ENCODE measurements around the gene ZNF217. TPM values are rescaled to one million over a fixed set of nuclear protein-coding genes. Genes with fewer than 3 reads are reported as not detected.

ZNF217 gene
- total RNA-seq, 6 donors from 2014 or later = 18.7 to 38.4 (median 33.9) TPM

DNA sequence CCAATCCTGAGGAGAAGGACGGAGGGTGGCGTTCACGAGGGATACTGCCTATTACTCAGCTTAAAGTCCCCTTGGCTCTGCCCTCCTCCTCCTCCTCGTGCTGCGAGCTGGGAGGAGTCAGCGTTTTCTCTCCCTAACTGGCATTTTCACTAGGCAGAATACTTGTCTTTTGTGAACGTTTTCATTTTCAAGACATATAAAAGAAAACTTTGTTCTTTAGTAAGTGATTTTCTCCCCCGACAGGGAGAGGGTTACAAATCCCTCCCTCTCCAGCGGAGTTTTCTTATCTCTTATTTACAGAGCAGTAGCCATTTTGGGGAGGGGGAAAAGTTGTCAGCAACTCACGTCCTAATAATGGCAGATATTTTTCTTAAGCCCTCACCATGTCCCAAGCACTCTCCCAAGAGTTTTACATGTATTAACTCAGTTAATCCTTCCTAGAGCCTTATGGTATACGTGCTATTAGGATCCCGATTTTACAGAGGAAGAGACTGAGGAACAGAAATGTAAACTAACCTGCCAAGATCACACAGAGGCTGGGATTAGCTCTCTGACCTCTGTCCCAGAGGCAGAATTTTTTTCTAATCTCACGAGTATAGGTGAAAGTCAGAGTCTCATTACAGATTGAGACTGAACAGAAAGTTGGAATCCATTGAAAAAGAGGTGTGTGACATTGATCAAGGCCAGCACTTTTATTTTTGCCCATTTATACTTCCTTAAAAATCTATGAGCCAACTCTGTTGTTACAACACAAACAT is 30.0 kb upstream of the ZNF217 start:
- 5 to 6% methylated on average over 13 of the region's 13 CpGs for whole genome bisulfite sequencing, 2 donors
- TF ChIP-seq POLR2AphosphoS5 (IDR thresholded peaks at IDR 0.05) (peak in 1 of 2 donors; percentile 68), CTCF (IDR thresholded peaks at IDR 0.05) (no peak), POLR2A (IDR thresholded peaks at IDR 0.05) (peak in 2 of 4 donors; percentile 7 to 48)
- Histone ChIP-seq H3K27ac (peak overlapping the region; percentile 60 to 88 (median 86)), H3K27me3 (no peaks in the 10 kb centered on the region), H3K4me3 (peak overlapping the region in 3 of 4 donors; percentile 13 to 42 (median 29)), H3K4me1 (peaks cover 27 to 38% (median 35%) of the 10 kb centered on the region in 4 donors), H3K36me3 (no peaks in the 10 kb centered on the region), H3K9me3 (no peaks in the 10 kb centered on the region)
- ATAC-seq (ENCODE audit: low FRiP score in 2 of 2) (peak; percentile 73 to 88), DNase-seq (peak in 1 of 2 donors; percentile 69)

- Histone ChIP-seq H3K27me3 (no peaks in the 10 kb centered on the region), H3K36me3 (no peaks in the 10 kb centered on the region), H3K4me1 (peaks cover 27 to 38% (median 35%) of the 10 kb centered on the region in 4 donors), H3K9me3 (no peaks in the 10 kb centered on the region), H3K27ac (peak overlapping the region; percentile 60 to 88 (median 86)), H3K4me3 (peak overlapping the region in 2 of 4 donors; percentile 29 to 42)
- 1 to 6% methylated on average over 3 of the region's 3 CpGs for WGBS, 2 donors
- no peak for DNase-seq
- ATAC-seq (ENCODE audit: low FRiP score in 2 of 2) = no peak
- TF ChIP-seq POLR2AphosphoS5 (IDR thresholded peaks at IDR 0.05) (no peak), EP300 (IDR thresholded peaks at IDR 0.05) (no peak), POLR2A (IDR thresholded peaks at IDR 0.05) (no peak), CTCF (IDR thresholded peaks at IDR 0.05) (no peak)
These were observed 29.5 kb upstream of the ZNF217 start for GRCh38 chr20:53623134-53623453.

GRCh38 chr20:53622247-53623133 is 28.9 kb upstream of the ZNF217 start:
- ATAC-seq (ENCODE audit: low FRiP score in 2 of 2) = peak in 1 of 2 donors; percentile 37
- DNase-seq = peak in 1 of 2 donors; percentile 15
- peaks cover 27 to 38% (median 35%) of the 10 kb centered on the region in 4 donors for H3K4me1 ChIP-seq

More at GRCh38 chr20:53622247-53623133, 28.9 kb upstream of the ZNF217 start:
- H3K27ac ChIP-seq = peak overlapping the region; percentile 60 to 88 (median 86)
- H3K36me3 ChIP-seq = no peaks in the 10 kb centered on the region
- 42 to 48% methylated on average over 7 of the region's 7 CpGs for WGBS, 2 donors
- TF ChIP-seq POLR2A (IDR thresholded peaks at IDR 0.05) = no peak
- no peak for TF ChIP-seq POLR2AphosphoS5 (IDR thresholded peaks at IDR 0.05)
- no peak for TF ChIP-seq CTCF (IDR thresholded peaks at IDR 0.05)
- no peak for TF ChIP-seq EP300 (IDR thresholded peaks at IDR 0.05)
- H3K4me3 ChIP-seq = no peak overlapping the region
- H3K9me3 ChIP-seq = no peaks in the 10 kb centered on the region
- H3K27me3 ChIP-seq = no peaks in the 10 kb centered on the region

All from upper lobe of left lung (tissue), 6 donors.